Measurements from ENCODE around the gene ARHGAP6.

Gene ARHGAP6

GRCh38 chrX:11611965-11612364 is 53.8 kb downstream of the ARHGAP6 start:
- no peak overlapping the region for H3K4me3 ChIP-seq (ENCODE audit: low read depth, low read length)
- TF ChIP-seq, protein P1, sequence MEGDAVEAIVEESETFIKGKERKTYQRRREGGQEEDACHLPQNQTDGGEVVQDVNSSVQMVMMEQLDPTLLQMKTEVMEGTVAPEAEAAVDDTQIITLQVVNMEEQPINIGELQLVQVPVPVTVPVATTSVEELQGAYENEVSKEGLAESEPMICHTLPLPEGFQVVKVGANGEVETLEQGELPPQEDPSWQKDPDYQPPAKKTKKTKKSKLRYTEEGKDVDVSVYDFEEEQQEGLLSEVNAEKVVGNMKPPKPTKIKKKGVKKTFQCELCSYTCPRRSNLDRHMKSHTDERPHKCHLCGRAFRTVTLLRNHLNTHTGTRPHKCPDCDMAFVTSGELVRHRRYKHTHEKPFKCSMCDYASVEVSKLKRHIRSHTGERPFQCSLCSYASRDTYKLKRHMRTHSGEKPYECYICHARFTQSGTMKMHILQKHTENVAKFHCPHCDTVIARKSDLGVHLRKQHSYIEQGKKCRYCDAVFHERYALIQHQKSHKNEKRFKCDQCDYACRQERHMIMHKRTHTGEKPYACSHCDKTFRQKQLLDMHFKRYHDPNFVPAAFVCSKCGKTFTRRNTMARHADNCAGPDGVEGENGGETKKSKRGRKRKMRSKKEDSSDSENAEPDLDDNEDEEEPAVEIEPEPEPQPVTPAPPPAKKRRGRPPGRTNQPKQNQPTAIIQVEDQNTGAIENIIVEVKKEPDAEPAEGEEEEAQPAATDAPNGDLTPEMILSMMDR (IDR thresholded peaks at IDR 0.05; ENCODE audit: low read depth, low read length) = no peak

GRCh38 chrX:11611161-11611560 is 54.6 kb downstream of the ARHGAP6 start:
- TF ChIP-seq, protein P1 (IDR thresholded peaks at IDR 0.05; ENCODE audit: low read depth, low read length) = no peak
- H3K4me3 ChIP-seq (ENCODE audit: low read depth, low read length) = no peak overlapping the region

GRCh38 chrX:11609109-11609508 is 56.6 kb downstream of the ARHGAP6 start:
- TF ChIP-seq, protein P1 (IDR thresholded peaks at IDR 0.05; ENCODE audit: low read depth, low read length) = no peak
- H3K4me3 ChIP-seq (ENCODE audit: low read depth, low read length) = no peak overlapping the region

- TF ChIP-seq, protein P1 (IDR thresholded peaks at IDR 0.05; ENCODE audit: low read depth, low read length) = no peak
- H3K4me3 ChIP-seq (ENCODE audit: low read depth, low read length) = no peak overlapping the region
Measured at GRCh38 chrX:11606408-11606807, 59.3 kb downstream of the ARHGAP6 start.

DNA sequence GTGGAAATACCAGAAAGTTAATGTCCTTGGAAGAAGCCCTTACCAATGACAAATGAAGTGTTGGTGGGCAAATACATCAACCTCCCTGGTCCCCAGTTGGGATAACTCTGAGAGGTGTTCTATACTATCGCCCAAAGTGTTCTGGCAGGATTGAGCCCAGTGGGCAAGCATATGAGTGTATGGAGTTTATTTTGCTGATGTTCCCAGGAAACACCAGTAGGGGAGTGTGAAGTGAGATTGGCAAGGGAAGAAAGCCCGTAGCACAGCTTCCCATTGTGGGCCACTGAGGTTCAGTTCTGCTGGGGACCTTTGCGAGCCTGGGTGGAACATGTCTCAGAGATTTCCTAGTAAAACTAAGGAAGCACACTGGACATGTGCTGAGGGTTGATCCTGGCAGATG is 65.1 kb downstream of the ARHGAP6 start:
- TF ChIP-seq, protein P1 (IDR thresholded peaks at IDR 0.05; ENCODE audit: low read depth, low read length) = no peak
- no peak overlapping the region for H3K4me3 ChIP-seq (ENCODE audit: low read depth, low read length)

- H3K4me3 ChIP-seq (ENCODE audit: low read depth, low read length) = no peak overlapping the region
- TF ChIP-seq, protein P1 (IDR thresholded peaks at IDR 0.05; ENCODE audit: low read depth, low read length) = no peak
Measured at GRCh38 chrX:11597479-11597878, 68.2 kb downstream of the ARHGAP6 start.

DNA sequence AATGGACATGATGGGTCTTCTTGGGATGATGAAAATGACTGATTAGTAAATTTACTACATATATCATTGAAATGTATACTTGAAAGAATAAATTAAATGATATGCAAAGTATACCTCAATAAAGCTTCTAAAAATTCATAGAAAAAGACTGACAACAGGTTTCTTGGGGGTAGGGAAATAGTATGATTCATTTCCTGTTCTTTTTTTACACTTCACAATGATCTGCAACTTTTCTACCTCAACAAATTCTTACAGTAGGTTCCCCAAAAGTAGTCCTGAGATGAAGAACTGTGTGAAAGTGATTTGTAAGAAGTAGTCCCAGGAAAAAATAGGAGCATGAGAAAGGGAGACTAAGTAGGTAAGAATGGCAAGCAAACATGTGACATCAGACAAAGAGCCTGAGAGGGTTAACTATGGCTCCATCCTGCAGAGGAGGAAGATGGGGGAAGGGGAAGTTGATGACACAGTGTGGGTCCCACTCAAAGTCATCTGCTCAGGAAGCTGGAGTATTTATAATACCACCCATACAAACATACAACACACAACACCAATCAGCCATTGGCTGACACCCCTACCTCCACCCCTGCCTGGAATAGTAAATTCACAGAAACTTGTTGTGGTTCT is 73.9 kb downstream of the ARHGAP6 start:
- TF ChIP-seq, protein P1 (IDR thresholded peaks at IDR 0.05; ENCODE audit: low read depth, low read length) = no peak
- no peak overlapping the region for H3K4me3 ChIP-seq (ENCODE audit: low read depth, low read length)
